LNCaP clone FGC (cell line): Measurements from ENCODE around the gene PATZ1.

Experiments used
- DNase-seq: peaks from one replicate; pipeline ENCODE4 v3.0.0-alpha.2; 2011; ENCODE audit warnings: low read depth
- H3K4me3 ChIP-seq: 2 replicates; pipeline ENCODE4 v1.5.1; 2011; ENCODE audit warnings: mild to moderate bottlenecking, low read depth, low read length, control low read depth
- TF ChIP-seq, protein P1 (sequence below): IDR thresholded peaks from 2 replicates; pipeline ENCODE4 v1.5.1; 2012; ENCODE audit warnings: mild to moderate bottlenecking; ENCODE audit not compliant: control insufficient read depth, insufficient read depth; ENCODE audit errors: extremely low read depth

The PATZ1 gene

DNA sequence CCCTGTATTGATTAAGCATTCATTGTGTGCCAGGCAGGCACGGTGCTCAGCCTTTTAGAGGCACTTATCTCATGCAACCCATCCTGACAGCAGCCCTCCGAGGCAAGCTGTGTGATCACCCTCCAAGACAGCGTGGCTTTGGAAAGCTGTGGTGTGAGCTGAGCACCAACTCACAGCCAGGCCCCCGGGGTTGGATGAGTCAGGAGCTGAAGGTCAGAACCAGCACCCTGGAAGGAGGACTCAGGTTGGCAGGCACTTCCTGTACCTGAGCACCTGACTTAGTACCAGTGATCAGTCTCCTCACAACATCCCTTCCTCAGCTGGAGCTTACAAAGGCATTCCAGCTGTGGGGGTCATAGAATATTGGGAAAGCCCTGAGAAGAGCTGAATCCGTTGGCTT is 9.0 kb downstream of the PATZ1 start:
- TF ChIP-seq, protein P1, sequence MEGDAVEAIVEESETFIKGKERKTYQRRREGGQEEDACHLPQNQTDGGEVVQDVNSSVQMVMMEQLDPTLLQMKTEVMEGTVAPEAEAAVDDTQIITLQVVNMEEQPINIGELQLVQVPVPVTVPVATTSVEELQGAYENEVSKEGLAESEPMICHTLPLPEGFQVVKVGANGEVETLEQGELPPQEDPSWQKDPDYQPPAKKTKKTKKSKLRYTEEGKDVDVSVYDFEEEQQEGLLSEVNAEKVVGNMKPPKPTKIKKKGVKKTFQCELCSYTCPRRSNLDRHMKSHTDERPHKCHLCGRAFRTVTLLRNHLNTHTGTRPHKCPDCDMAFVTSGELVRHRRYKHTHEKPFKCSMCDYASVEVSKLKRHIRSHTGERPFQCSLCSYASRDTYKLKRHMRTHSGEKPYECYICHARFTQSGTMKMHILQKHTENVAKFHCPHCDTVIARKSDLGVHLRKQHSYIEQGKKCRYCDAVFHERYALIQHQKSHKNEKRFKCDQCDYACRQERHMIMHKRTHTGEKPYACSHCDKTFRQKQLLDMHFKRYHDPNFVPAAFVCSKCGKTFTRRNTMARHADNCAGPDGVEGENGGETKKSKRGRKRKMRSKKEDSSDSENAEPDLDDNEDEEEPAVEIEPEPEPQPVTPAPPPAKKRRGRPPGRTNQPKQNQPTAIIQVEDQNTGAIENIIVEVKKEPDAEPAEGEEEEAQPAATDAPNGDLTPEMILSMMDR: no peak
- H3K4me3 ChIP-seq: no peak overlapping the region
- no peak for DNase-seq

DNA sequence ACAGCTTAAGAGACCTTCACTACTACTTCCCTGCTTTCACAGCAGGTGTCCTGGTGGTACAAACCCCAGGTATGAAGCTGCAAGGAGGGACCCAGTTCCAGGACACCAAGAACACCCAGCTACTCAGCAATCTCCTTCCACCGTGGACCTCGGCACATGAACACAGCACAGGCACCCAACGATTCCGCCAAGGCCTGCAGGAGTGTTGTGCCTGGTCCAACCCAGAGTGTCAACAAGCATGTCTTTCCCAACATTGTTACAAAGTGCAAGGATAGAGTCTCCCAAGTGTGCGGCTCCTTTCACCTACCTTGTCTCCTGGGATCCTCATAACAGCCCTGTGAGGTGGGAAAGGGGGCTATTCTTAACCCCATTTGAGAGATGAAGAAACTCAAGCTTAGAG is 11.8 kb downstream of the PATZ1 start:
- TF ChIP-seq, protein P1: no peak
- no peak for DNase-seq
- no peak overlapping the region for H3K4me3 ChIP-seq

DNA sequence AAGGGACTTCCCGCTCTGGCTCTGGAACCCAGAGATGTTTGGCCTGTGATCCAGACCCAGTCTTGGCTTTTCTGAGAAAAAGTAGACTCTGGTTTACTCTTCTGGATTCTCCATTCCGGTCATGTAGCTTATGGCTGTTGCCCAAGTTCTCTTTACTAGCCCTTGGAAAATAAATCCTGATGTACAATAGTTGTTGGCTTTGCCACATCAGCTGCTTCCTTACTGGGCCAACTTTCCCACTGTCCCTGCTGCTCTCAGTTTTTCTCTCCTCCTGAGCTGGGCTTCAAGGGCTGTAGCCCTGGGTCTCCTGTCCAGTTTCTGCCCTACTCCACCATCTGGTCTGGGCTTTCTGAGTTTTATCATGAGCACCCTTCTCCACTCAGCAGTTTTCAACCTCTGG is 12.5 kb downstream of the PATZ1 start:
- H3K4me3 ChIP-seq: no peak overlapping the region
- TF ChIP-seq, protein P1: no peak
- DNase-seq: no peak

DNA sequence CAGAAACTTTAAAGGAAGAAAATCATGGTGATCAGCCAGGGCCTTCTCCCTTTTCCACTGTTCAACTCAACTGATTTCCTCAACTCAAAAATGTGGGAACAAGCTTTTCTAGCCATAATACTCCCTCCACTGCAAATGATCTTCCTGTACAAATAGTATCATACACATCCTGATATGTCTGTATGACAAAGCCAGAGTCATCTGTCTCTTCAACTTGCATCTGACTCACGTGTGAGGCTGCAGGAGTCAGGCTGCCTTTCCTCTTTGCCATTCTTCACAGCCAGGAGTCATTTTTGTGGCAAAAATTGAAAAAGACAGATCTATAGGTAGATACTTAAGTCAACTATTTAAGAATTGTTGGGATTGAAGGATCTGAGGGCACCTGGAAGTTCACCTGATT is 13.3 kb downstream of the PATZ1 start:
- TF ChIP-seq, protein P1: no peak
- H3K4me3 ChIP-seq: no peak overlapping the region
- DNase-seq: no peak

DNA sequence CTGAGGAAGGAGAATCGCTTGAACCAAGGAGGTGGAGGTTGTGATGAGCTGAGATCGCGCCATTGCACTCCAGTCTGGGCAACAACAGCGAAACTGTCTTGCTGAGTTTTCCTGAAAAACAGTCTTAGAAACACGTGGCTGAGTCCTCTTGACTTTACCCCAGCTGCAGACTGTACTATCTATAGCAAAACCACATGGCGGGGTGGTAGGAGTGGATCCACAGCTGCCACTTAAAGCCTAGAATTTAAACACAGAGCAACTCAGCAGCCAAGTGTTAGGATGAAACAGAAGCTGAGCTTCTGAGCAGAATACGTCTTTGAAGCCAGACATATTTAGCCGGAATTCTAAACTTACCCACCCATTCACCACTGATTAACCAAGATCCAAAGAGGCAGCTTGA is 14.1 kb downstream of the PATZ1 start:
- DNase-seq: no peak
- TF ChIP-seq, protein P1: no peak

DNA sequence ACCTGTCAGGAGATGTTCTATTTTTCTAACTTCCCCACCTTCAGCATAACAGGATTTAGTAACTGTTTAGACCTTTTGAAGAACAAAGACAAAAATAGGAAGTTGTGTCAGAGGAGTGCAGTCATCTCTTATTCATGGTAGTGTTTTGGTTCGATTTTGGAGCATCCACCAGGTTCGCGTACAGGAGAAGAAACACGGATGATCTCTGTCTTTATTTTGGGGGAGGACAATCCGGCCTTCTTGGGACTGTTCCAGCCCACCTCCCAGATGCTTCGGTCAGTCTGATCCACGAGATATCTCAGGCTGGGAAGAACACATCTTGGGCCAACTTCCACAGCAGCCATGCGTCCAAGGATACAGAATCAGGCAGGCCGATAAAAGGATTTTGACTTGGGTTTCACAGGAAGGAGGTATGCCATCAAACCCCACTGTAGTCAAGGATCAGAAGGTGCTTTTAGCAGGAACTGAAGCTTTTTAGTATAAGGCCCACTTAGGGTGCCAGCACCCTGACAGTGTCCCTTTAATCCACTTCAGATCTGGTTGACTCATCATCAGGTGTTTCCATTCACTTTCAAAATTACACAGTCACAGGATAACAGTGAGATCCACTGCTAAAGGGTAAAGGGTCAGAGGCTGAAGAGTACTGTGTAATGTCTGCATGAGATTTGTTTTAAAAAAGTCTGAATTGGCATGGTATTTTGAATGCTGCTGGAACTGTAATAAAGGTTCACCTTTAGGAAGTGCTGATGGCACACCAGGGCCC is 16.5 kb downstream of the PATZ1 start:
- H3K4me3 ChIP-seq: no peak overlapping the region
- no peak for DNase-seq
- TF ChIP-seq, protein P1: no peak

More for the DNA sequence above, 14.1 kb downstream of the PATZ1 start:
- H3K4me3 ChIP-seq: no peak overlapping the region

DNA sequence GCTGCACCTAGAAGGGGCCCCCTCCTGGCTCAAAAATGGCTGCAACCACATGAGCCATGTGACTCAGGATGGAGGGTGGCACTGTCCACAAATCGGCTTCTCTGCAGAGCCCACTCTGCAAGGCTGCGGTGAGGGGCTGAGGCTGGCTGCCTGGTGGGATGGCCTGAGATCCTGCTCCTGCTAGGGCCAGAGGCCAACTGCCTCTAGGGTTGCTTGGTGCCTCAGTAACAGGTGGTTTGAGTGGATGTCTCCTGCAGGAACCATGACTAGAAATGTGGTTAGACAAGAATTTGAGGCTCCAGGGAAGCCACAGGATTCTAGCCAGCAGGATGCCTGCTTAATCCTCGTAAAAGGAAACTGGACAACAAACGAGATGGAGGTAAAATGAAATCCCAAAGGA is 17.1 kb downstream of the PATZ1 start:
- H3K4me3 ChIP-seq: no peak overlapping the region
- no peak for DNase-seq
- TF ChIP-seq, protein P1: no peak
